Measurements from ENCODE around the gene IL27RA.

The IL27RA gene

GRCh38 chr19:13999085-13999484 lies 32.5 kb upstream of the IL27RA start:
- peaks cover 56% of the 10 kb centered on the region for H3K79me2 ChIP-seq (ENCODE audit: insufficient read depth, low read length)
- H2AFZ ChIP-seq (ENCODE audit: low read depth, low read length) = no peak overlapping the region
- TF ChIP-seq EZH2 (IDR thresholded peaks at IDR 0.05; ENCODE audit: borderline replicate concordance, low read depth, low read length, severe bottlenecking) = no peak
- H4K20me1 ChIP-seq (ENCODE audit: insufficient read depth, low read length) = 0 out of 2 replicates have a peak, but pooled peaks cover 5% of the 10 kb centered on the region
- H3K27ac ChIP-seq (ENCODE audit: low read length) = no peak overlapping the region
- DNase-seq (no peak), ATAC-seq (ENCODE audit: insufficient read depth, low read depth) (no peak)
- no peak overlapping the region for H3K4me2 ChIP-seq (ENCODE audit: insufficient read depth, low read length)
- H3K27me3 ChIP-seq (ENCODE audit: insufficient read depth, low read length, poor library complexity) = no peaks in the 10 kb centered on the region
- H3K9ac ChIP-seq (ENCODE audit: low read depth, low read length) = no peak overlapping the region
- H3K4me3 ChIP-seq (ENCODE audit: low read depth in 1 of 2, low read length in 2 of 2) = no peak overlapping the region
- peaks cover 26% of the 10 kb centered on the region for H3K4me1 ChIP-seq (ENCODE audit: insufficient read depth, low read length)
- H3K9me3 ChIP-seq (ENCODE audit: insufficient read depth, low read length, severe bottlenecking) = peaks cover 8% of the 10 kb centered on the region
- H3K36me3 ChIP-seq (ENCODE audit: insufficient read depth, low read length) = peaks cover 39% of the 10 kb centered on the region

- Histone ChIP-seq H4K20me1 (ENCODE audit: insufficient read depth, low read length) (0 out of 2 replicates have a peak, but pooled peaks cover 5% of the 10 kb centered on the region), H3K27me3 (ENCODE audit: insufficient read depth, low read length, poor library complexity) (no peaks in the 10 kb centered on the region), H3K4me1 (ENCODE audit: insufficient read depth, low read length) (peaks cover 38% of the 10 kb centered on the region), H3K4me3 (ENCODE audit: low read depth in 1 of 2, low read length in 2 of 2) (no peak overlapping the region), H3K36me3 (ENCODE audit: insufficient read depth, low read length) (peaks cover 31% of the 10 kb centered on the region), H3K27ac (ENCODE audit: low read length) (peak overlapping the region; percentile 43; the same call in 1 of the 2 replicates), H3K9ac (ENCODE audit: low read depth, low read length) (no peak overlapping the region), H2AFZ (ENCODE audit: low read depth, low read length) (no peak overlapping the region), H3K4me2 (ENCODE audit: insufficient read depth, low read length) (no peak overlapping the region), H3K79me2 (ENCODE audit: insufficient read depth, low read length) (peaks cover 63% of the 10 kb centered on the region), H3K9me3 (ENCODE audit: insufficient read depth, low read length, severe bottlenecking) (peaks cover 8% of the 10 kb centered on the region)
- DNase-seq = no peak
- TF ChIP-seq CTCF (IDR thresholded peaks at IDR 0.05; ENCODE audit: borderline replicate concordance, extremely low read depth, low read length, poor library complexity, severe bottlenecking) = no peak
- TF ChIP-seq EZH2 (IDR thresholded peaks at IDR 0.05; ENCODE audit: borderline replicate concordance, low read depth, low read length, severe bottlenecking) = no peak
- ATAC-seq (ENCODE audit: insufficient read depth, low read depth) = no peak
Observed at GRCh38 chr19:14000691-14001375, 30.7 kb upstream of the IL27RA start.

GRCh38 chr19:14002571-14003250 lies 28.9 kb upstream of the IL27RA start:
- H3K27ac ChIP-seq (ENCODE audit: low read length) = peak overlapping the region; percentile 60
- no peak overlapping the region for H3K9ac ChIP-seq (ENCODE audit: low read depth, low read length)
- H3K4me2 ChIP-seq (ENCODE audit: insufficient read depth, low read length) = no peak overlapping the region
- H3K9me3 ChIP-seq (ENCODE audit: insufficient read depth, low read length, severe bottlenecking) = peaks cover 8% of the 10 kb centered on the region
- ATAC-seq (ENCODE audit: insufficient read depth, low read depth) (peak; percentile 47), DNase-seq (peak; percentile 74)
- peaks cover 53% of the 10 kb centered on the region for H3K79me2 ChIP-seq (ENCODE audit: insufficient read depth, low read length)
- no peaks in the 10 kb centered on the region for H4K20me1 ChIP-seq (ENCODE audit: insufficient read depth, low read length)
- H3K4me3 ChIP-seq (ENCODE audit: low read depth in 1 of 2, low read length in 2 of 2) = no peak overlapping the region
- no peaks in the 10 kb centered on the region for H3K27me3 ChIP-seq (ENCODE audit: insufficient read depth, low read length, poor library complexity)
- TF ChIP-seq CTCF (IDR thresholded peaks at IDR 0.05; ENCODE audit: borderline replicate concordance, extremely low read depth, low read length, poor library complexity, severe bottlenecking) (no peak), EZH2 (IDR thresholded peaks at IDR 0.05; ENCODE audit: borderline replicate concordance, low read depth, low read length, severe bottlenecking) (no peak)
- peaks cover 46% of the 10 kb centered on the region for H3K4me1 ChIP-seq (ENCODE audit: insufficient read depth, low read length)
- no peak overlapping the region for H2AFZ ChIP-seq (ENCODE audit: low read depth, low read length)
- H3K36me3 ChIP-seq (ENCODE audit: insufficient read depth, low read length) = peaks cover 22% of the 10 kb centered on the region

Data from DND-41 (cell line).